Panc1 (cell line): ENCODE data around the gene ZNF672. TPM values are rescaled to one million over a fixed set of nuclear protein-coding genes. Genes with fewer than 3 reads are reported as not detected.

Experiments
- ATAC-seq: fragments of 200-7000 bp; cut with Tn5 transposase; 2 replicates; pipeline ENCODE4 v1.9.1; 2020; ENCODE audit warnings: mild to moderate bottlenecking, moderate library complexity
- BruUV-seq: library from RNA; stranded (reverse); fragments of 400-500 nt; replicated peaks from 2 replicates; lab custom pipeline; 2021; lab: Mats Ljungman, UMichigan
- CTCF ChIA-PET: fragments of 300-600 bp; sonication (Branson Sonifier 250); formaldehyde crosslinking; loops from one replicate; lab custom pipeline; 2022; ENCODE audit warnings: antibody characterized with exemption; lab: Charles Lee
- POLR2A ChIA-PET: fragments of 300-600 bp; sonication (Branson Sonifier 250); formaldehyde crosslinking; loops from one replicate; lab custom pipeline; 2022; ENCODE audit warnings: antibody characterized with exemption; lab: Charles Lee
- DNase-seq: peaks from one replicate; pipeline ENCODE4 v3.0.0-alpha.2; 2010; ENCODE audit warnings: low read depth, low spot score
- H3K27ac ChIP-seq: 2 replicates; pipeline ENCODE4 v1.5.1; 2011; ENCODE audit warnings: mild to moderate bottlenecking, low read length, inconsistent platforms
- H3K27me3 ChIP-seq: fragments of 200-500 bp; sonication (Bioruptor generic); 2 replicates; pipeline ENCODE4 v1.6.0; 2014; ENCODE audit warnings: low read length, inconsistent platforms; ENCODE audit not compliant: control insufficient read depth, insufficient read depth
- H3K36me3 ChIP-seq: fragments of 200-500 bp; sonication (Bioruptor generic); 2 replicates; pipeline ENCODE4 v1.5.1; 2014; ENCODE audit warnings: inconsistent platforms, mild to moderate bottlenecking, low read length, moderate library complexity; ENCODE audit not compliant: control insufficient read depth, insufficient read depth
- H3K4me1 ChIP-seq: 2 replicates; pipeline ENCODE4 v1.5.1; 2011; ENCODE audit warnings: inconsistent platforms, mild to moderate bottlenecking, low read length, moderate library complexity; ENCODE audit not compliant: control insufficient read depth, insufficient read depth
- H3K4me3 ChIP-seq, 2 experiments: 2 replicates each; pipeline ENCODE4 v1.5.1; 2011 to 2012; ENCODE audit warnings: low read depth in 2 of 2, low read length in 2 of 2, mild to moderate bottlenecking in 2 of 2, inconsistent platforms in 1 of 2, moderate library complexity in 1 of 2
- H3K9me3 ChIP-seq: fragments of 200-500 bp; sonication (Bioruptor generic); 2 replicates; pipeline ENCODE4 v1.5.1; 2014; ENCODE audit warnings: low read depth, mild to moderate bottlenecking, inconsistent platforms, low read length, moderate library complexity; ENCODE audit not compliant: control insufficient read depth, insufficient read depth
- SIN3A ChIP-seq: IDR thresholded peaks from 2 replicates; pipeline ENCODE4 v1.6.1; 2012; ENCODE audit warnings: low read depth, mild to moderate bottlenecking, low read length, moderate library complexity, borderline replicate concordance; ENCODE audit not compliant: insufficient read depth
- TCF7L2 ChIP-seq: IDR thresholded peaks from 2 replicates; pipeline ENCODE4 v1.6.1; 2011; ENCODE audit warnings: mild to moderate bottlenecking, low read depth, low read length, inconsistent platforms
- in situ Hi-C: cut with HindIII; loops from 2 replicates; pipeline ENCODE4 v1.10.0; 2016; ENCODE audit warnings: low sequenced_read_pairs, low pct_unique_long_range_greater_than_20kb
- intact Hi-C: fragments of 100-400 bp; cut with micrococcal nuclease; formaldehyde crosslinking; loops from one replicate; pipeline ENCODE4 v1.10.0; 2022; ENCODE audit not compliant: unreplicated experiment
- total RNA-seq: library from RNA; stranded (reverse); gene quantifications from one replicate; pipeline ENCODE4 v1.2.1, GENCODE V29; 2021; ENCODE audit not compliant: unreplicated experiment
- TF ChIP-seq, protein P1 (sequence below): fragments of 450-650 bp; IDR thresholded peaks from 2 replicates; pipeline ENCODE4 v1.5.1; 2017; ENCODE audit warnings: mild to moderate bottlenecking
- TF ChIP-seq, protein P2 (sequence below), 2 experiments: IDR thresholded peaks; 2 replicates each; pipeline ENCODE4 v1.6.1; 2011 to 2012; ENCODE audit warnings: low read depth in 2 of 2, control low read depth in 1 of 2, low read length in 1 of 2, mild to moderate bottlenecking in 1 of 2, moderate library complexity in 1 of 2; ENCODE audit not compliant: insufficient read depth in 1 of 2

The ZNF672 gene
- total RNA-seq, 1 experiment from 2014 or later: 36.2 TPM

DNA sequence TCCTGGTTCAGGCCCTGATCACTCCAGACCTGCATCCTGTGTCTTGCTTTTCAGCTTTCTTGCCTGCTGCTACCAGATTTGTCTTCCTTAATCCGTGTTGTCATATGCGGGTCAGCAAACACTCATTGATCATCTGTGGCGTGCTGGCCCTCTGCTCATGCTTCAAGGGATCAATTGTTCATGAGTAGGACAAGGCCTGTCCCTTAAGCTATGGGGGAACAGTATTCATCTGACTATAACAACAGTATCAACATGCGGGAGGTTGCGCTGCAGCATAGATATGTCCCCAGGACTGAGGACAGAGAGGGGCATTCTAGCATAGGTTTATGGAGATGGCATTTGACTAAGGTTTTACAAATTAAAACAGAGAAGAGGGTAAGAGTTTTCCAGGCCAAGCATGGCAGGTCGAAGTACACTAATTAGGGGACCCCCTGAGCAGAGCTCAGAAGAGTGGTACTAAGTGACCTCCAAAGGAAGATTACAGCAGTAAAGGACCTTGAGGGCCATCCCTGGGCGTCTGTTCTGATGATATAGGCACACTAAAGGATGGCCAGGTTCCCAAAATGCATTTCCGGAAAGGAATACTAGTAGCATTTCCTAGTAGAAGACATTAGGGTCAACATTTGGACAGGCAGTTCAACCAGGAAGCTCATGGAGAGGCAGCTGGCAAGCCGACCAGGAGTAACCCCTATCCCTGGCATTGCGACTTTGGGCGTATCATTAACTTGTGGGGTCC lies 811 bp upstream of the ZNF672 start:
- BruUV-seq: TSS peak; percentile 97
- peak overlapping the region; percentile 80 to 95 for H3K4me3 ChIP-seq
- peak overlapping the region; percentile 69 for H3K27ac ChIP-seq
- in situ Hi-C loops (no loop called here), intact Hi-C loops (no loop called here)
- H3K9me3 ChIP-seq: no peaks in the 10 kb centered on the region
- H3K4me1 ChIP-seq: peaks cover 4% of the 10 kb centered on the region; the same call in 1 of the 2 replicates
- no peak for DNase-seq
- ChIA-PET POLR2A (interaction anchor here (0.5 to 1.0 kb wide), 2 partner anchors 10 to 12 kb away, joined by 4 to 7 read pairs; partner anchors contain the start of gene SH3BP5L), CTCF (no interaction called here)
- no peaks in the 10 kb centered on the region; the same call in 1 of the 2 replicates for H3K36me3 ChIP-seq
- TF ChIP-seq, protein P1, sequence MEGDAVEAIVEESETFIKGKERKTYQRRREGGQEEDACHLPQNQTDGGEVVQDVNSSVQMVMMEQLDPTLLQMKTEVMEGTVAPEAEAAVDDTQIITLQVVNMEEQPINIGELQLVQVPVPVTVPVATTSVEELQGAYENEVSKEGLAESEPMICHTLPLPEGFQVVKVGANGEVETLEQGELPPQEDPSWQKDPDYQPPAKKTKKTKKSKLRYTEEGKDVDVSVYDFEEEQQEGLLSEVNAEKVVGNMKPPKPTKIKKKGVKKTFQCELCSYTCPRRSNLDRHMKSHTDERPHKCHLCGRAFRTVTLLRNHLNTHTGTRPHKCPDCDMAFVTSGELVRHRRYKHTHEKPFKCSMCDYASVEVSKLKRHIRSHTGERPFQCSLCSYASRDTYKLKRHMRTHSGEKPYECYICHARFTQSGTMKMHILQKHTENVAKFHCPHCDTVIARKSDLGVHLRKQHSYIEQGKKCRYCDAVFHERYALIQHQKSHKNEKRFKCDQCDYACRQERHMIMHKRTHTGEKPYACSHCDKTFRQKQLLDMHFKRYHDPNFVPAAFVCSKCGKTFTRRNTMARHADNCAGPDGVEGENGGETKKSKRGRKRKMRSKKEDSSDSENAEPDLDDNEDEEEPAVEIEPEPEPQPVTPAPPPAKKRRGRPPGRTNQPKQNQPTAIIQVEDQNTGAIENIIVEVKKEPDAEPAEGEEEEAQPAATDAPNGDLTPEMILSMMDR: no peak
- peaks cover 2% of the 10 kb centered on the region; the same call in 1 of the 2 replicates for H3K27me3 ChIP-seq
- ATAC-seq: no peak

DNA sequence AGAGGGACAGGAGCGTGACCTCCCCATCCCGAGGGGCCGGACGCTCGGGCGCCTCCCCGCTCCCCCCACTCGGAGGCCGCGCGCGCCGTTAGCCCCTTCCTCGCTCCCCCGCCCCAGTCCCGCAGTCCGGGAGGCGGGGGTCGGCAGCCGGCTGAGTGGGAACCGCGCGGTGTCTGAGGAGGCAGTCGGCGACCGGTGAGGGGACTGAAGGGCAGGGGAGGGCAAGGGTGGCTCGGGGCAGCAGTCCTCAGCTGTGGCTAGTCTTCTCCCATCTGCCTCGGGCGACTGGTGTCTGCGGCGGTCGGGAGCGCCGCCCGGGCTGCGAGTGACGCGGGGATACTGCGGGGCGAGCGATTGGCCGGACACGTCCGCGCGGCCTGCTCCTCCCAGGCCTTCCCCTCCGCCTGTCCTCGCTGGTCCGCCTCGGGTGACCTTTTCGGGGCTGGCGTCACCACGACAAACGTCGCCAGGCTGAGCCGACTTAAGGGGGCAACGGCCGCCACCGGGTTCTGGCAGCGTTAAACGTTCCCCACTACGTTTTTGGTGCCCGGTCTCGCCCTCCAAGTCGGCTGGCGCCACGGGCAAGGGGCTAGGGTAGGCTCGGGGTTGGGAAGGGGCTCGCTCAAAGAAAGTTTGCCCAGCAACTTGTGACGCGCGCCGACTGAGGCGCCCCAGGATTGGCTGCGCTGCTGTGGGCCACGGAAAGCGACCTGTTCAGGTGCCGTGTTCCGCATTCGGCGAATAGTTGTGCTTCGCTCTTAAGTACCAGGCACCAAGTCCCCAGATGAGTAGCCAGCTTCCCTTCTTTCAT lies 538 bp downstream of the ZNF672 start:
- no TSS peak for BruUV-seq
- in situ Hi-C loops: no loop called here
- Histone ChIP-seq H3K4me3 (peak overlapping the region; percentile 80 to 95), H3K4me1 (peaks cover 4% of the 10 kb centered on the region; the same call in 1 of the 2 replicates), H3K36me3 (no peaks in the 10 kb centered on the region; the same call in 1 of the 2 replicates), H3K27me3 (peaks cover 2% of the 10 kb centered on the region; the same call in 1 of the 2 replicates), H3K9me3 (no peaks in the 10 kb centered on the region), H3K27ac (peak overlapping the region; percentile 91)
- intact Hi-C loops: no loop called here
- ChIA-PET POLR2A (interaction anchor here (1.0 kb wide), 1 partner anchor 11 kb away, joined by 4 read pairs; no protein-coding TSS in a partner anchor), CTCF (interaction anchor here (0.9 kb wide), 1 partner anchor 12 kb away, joined by 3 read pairs; the partner anchor contains the start of gene SH3BP5L)
- no peak for DNase-seq
- TF ChIP-seq, protein P2, sequence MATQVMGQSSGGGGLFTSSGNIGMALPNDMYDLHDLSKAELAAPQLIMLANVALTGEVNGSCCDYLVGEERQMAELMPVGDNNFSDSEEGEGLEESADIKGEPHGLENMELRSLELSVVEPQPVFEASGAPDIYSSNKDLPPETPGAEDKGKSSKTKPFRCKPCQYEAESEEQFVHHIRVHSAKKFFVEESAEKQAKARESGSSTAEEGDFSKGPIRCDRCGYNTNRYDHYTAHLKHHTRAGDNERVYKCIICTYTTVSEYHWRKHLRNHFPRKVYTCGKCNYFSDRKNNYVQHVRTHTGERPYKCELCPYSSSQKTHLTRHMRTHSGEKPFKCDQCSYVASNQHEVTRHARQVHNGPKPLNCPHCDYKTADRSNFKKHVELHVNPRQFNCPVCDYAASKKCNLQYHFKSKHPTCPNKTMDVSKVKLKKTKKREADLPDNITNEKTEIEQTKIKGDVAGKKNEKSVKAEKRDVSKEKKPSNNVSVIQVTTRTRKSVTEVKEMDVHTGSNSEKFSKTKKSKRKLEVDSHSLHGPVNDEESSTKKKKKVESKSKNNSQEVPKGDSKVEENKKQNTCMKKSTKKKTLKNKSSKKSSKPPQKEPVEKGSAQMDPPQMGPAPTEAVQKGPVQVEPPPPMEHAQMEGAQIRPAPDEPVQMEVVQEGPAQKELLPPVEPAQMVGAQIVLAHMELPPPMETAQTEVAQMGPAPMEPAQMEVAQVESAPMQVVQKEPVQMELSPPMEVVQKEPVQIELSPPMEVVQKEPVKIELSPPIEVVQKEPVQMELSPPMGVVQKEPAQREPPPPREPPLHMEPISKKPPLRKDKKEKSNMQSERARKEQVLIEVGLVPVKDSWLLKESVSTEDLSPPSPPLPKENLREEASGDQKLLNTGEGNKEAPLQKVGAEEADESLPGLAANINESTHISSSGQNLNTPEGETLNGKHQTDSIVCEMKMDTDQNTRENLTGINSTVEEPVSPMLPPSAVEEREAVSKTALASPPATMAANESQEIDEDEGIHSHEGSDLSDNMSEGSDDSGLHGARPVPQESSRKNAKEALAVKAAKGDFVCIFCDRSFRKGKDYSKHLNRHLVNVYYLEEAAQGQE (IDR thresholded peaks at IDR 0.05; ENCODE audit: insufficient read depth in 1 of 2, low read depth in 2 of 2, low read length in 1 of 2): 0 out of 4 replicates have a peak, but pooled peaks of 1 of the 2 experiments have one; percentile 29
- TF ChIP-seq SIN3A (peak; percentile 18; the same call in 1 of the 2 replicates), TCF7L2 (no peak)
- ATAC-seq: peak; percentile 88
